HCT116 (cell line): ENCODE results near the gene GNG4. TPM values are rescaled to one million over a fixed set of nuclear protein-coding genes. Genes with fewer than 3 reads are reported as not detected.

Experiments used
- ATAC-seq: fragments of 200-7000 bp; cut with Tn5 transposase; 2 replicates; pipeline ENCODE4 v1.9.1; 2020; ENCODE audit warnings: mild to moderate bottlenecking, moderate library complexity
- BruUV-seq: library from RNA; stranded (reverse); fragments of 400-500 nt; replicated peaks from 2 replicates; lab custom pipeline; 2021; lab: Mats Ljungman, UMichigan
- CTCF ChIA-PET: fragments of 300-600 bp; sonication (Branson Sonifier 250); formaldehyde crosslinking; loops from one replicate; lab custom pipeline; 2021; ENCODE audit warnings: antibody characterized with exemption; lab: Charles Lee
- POLR2A ChIA-PET: fragments of 300-600, 350-600 bp; sonication (Branson Sonifier 250); formaldehyde crosslinking; loops from one replicate; lab custom pipeline; 2021; ENCODE audit warnings: antibody characterized with exemption; lab: Charles Lee
- RAD21 ChIA-PET, 2 experiments: fragments of 300-600 bp; sonication (Branson Sonifier 250); formaldehyde crosslinking; loops; one replicate each; lab custom pipeline; 2023; ENCODE audit warnings: low total read pairs in 2 of 2; ENCODE audit not compliant: uncharacterized antibody in 2 of 2, unreplicated experiment in 2 of 2, low non-redundant PET in 1 of 2; lab: Charles Lee
- DNase-seq: peaks from one replicate; pipeline ENCODE4 v3.0.0-alpha.2; 2010; ENCODE audit warnings: low read depth, low spot score
- H2AFZ ChIP-seq: fragments of 200-600 bp; shearing (Covaris generic), sonication (generic); 2 replicates; pipeline ENCODE4 v1.6.1; 2017; ENCODE audit warnings: low read depth, mixed run types, mixed read lengths, antibody characterized with exemption, low read length; ENCODE audit not compliant: poor library complexity, severe bottlenecking
- H3K27ac ChIP-seq: 2 replicates; pipeline ENCODE4 v1.5.1; 2012; ENCODE audit warnings: low read depth, low read length
- H3K27me3 ChIP-seq: fragments of 200-600 bp; sonication (generic); 2 replicates; pipeline ENCODE4 v1.6.1; 2016; ENCODE audit warnings: mixed run types, low read length, mixed read lengths; ENCODE audit not compliant: insufficient read depth
- H3K36me3 ChIP-seq, 2 experiments: fragments of 200-500 bp in 1 of 2; fragments of 200-600 bp in 1 of 2; sonication (Bioruptor generic) in 1 of 2; sonication (generic) in 1 of 2; 2 replicates each; pipeline versions ENCODE4 v1.5.1 to v1.6.1; 2014 to 2016; ENCODE audit warnings: low read length in 2 of 2, inconsistent platforms in 1 of 2, mixed read lengths in 1 of 2, mixed run types in 1 of 2; ENCODE audit not compliant: insufficient read depth in 2 of 2, control insufficient read depth in 1 of 2
- H3K4me1 ChIP-seq, 2 experiments: fragments of 200-600 bp in 1 of 2; sonication (generic) in 1 of 2; 2 replicates each; pipeline versions ENCODE4 v1.5.1 to v1.6.1; 2012 to 2017; ENCODE audit warnings: low read length in 2 of 2, inconsistent platforms in 1 of 2, mild to moderate bottlenecking in 1 of 2, mixed read lengths in 1 of 2, mixed run types in 1 of 2, moderate library complexity in 1 of 2; ENCODE audit not compliant: insufficient read depth in 2 of 2, control insufficient read depth in 1 of 2
- H3K4me2 ChIP-seq: fragments of 200-600 bp; sonication (generic); 2 replicates; pipeline ENCODE4 v1.6.1; 2017; ENCODE audit warnings: mixed run types, low read length, mixed read lengths
- H3K4me3 ChIP-seq, 2 experiments: fragments of 200-600 bp in 1 of 2; sonication (generic) in 1 of 2; replicated peaks in 1 of 2; 2 replicates each; pipeline ENCODE4 v1.5.1; 2011 to 2016; ENCODE audit warnings: low read length in 2 of 2, control low read depth in 1 of 2, low read depth in 1 of 2, mild to moderate bottlenecking in 1 of 2, mixed read lengths in 1 of 2, mixed run types in 1 of 2
- H3K79me2 ChIP-seq: fragments of 200-600 bp; sonication (generic); 2 replicates; pipeline ENCODE4 v1.6.1; 2017; ENCODE audit warnings: mild to moderate bottlenecking, mixed run types, low read length, moderate library complexity, mixed read lengths; ENCODE audit not compliant: insufficient read depth
- H3K9ac ChIP-seq: fragments of 200-600 bp; sonication (generic); 2 replicates; pipeline ENCODE4 v1.6.1; 2016; ENCODE audit warnings: low read length, mixed read lengths
- H3K9me2 ChIP-seq: fragments of 200-600 bp; sonication (generic), shearing (Covaris generic); 2 replicates; pipeline ENCODE4 v1.6.1; 2017; ENCODE audit warnings: mixed run types, mild to moderate bottlenecking, moderate library complexity; ENCODE audit not compliant: insufficient read depth
- H3K9me3 ChIP-seq, 2 experiments: fragments of 200-500 bp in 1 of 2; fragments of 200-600 bp in 1 of 2; sonication (Bioruptor generic) in 1 of 2; sonication (generic) in 1 of 2; 2 replicates each; pipeline ENCODE4 v1.6.1; 2014 to 2017; ENCODE audit warnings: low read length in 2 of 2, mixed read lengths in 2 of 2, inconsistent platforms in 1 of 2, low read depth in 1 of 2, mild to moderate bottlenecking in 1 of 2, mixed run types in 1 of 2, moderate library complexity in 1 of 2; ENCODE audit not compliant: control insufficient read depth in 1 of 2, insufficient read depth in 1 of 2
- H4K20me1 ChIP-seq: fragments of 200-600 bp; sonication (generic), shearing (Covaris generic); 2 replicates; pipeline ENCODE4 v1.6.1; 2017; ENCODE audit warnings: mixed run types, mild to moderate bottlenecking, moderate library complexity; ENCODE audit not compliant: insufficient read depth
- CEBPB ChIP-seq: IDR thresholded peaks from 2 replicates; pipeline ENCODE4 v1.6.1; 2012; ENCODE audit warnings: low read depth
- EGR1 ChIP-seq: IDR thresholded peaks from 2 replicates; pipeline ENCODE4 v1.6.1; 2012; ENCODE audit warnings: low read depth
- ELF1 ChIP-seq: IDR thresholded peaks from 2 replicates; pipeline ENCODE4 v1.6.1; 2012; ENCODE audit warnings: low read depth, borderline replicate concordance
- EZH2 ChIP-seq: fragments of 200-600 bp; sonication (generic); IDR thresholded peaks from 2 replicates; pipeline ENCODE4 v1.6.1; 2017; ENCODE audit warnings: antibody characterized with exemption, mixed run types
- EZH2phosphoT487 ChIP-seq: fragments of 200-600 bp; IDR thresholded peaks from 2 replicates; pipeline ENCODE4 v1.6.1; 2018; ENCODE audit warnings: antibody characterized with exemption, borderline replicate concordance
- FOSL1 ChIP-seq: IDR thresholded peaks from 2 replicates; pipeline ENCODE4 v1.6.1; 2012; ENCODE audit warnings: low read depth
- JUND ChIP-seq: IDR thresholded peaks from 2 replicates; pipeline ENCODE4 v1.6.1; 2012
- POLR2A ChIP-seq: IDR thresholded peaks from 2 replicates; pipeline ENCODE4 v1.7.0; 2011; ENCODE audit warnings: borderline replicate concordance; ENCODE audit not compliant: insufficient read depth, insufficient read length; ENCODE audit errors: extremely low read depth
- POLR2AphosphoS5 ChIP-seq: IDR thresholded peaks from 2 replicates; pipeline ENCODE4 v1.6.1; 2011; ENCODE audit warnings: mild to moderate bottlenecking, low read depth, low read length, moderate library complexity
- RAD21 ChIP-seq: IDR thresholded peaks from 2 replicates; pipeline ENCODE4 v1.6.1; 2012; ENCODE audit warnings: low read depth, mild to moderate bottlenecking
- SIN3A ChIP-seq: IDR thresholded peaks from 2 replicates; pipeline ENCODE4 v1.6.1; 2012; ENCODE audit warnings: low read depth
- SP1 ChIP-seq: IDR thresholded peaks from 2 replicates; pipeline ENCODE4 v1.6.1; 2012; ENCODE audit warnings: low read depth
- SRF ChIP-seq: IDR thresholded peaks from 2 replicates; pipeline ENCODE4 v1.6.1; 2012; ENCODE audit warnings: low read depth
- TCF7L2 ChIP-seq: IDR thresholded peaks from 2 replicates; pipeline ENCODE4 v1.7.0; 2011; ENCODE audit warnings: borderline replicate concordance, inconsistent platforms; ENCODE audit not compliant: insufficient read depth, insufficient read length; ENCODE audit errors: extremely low read depth
- ZFX ChIP-seq: fragments of 450-650 bp; IDR thresholded peaks from 2 replicates; pipeline ENCODE4 v1.6.1; 2017
- intact Hi-C: fragments of 100-400 bp; cut with micrococcal nuclease; formaldehyde crosslinking; loops from 2 replicates; pipeline ENCODE4 v1.10.0; 2022
- total RNA-seq: library from RNA; stranded (reverse); gene quantifications from one replicate; pipeline ENCODE4 v1.2.1, GENCODE V29; 2021; ENCODE audit not compliant: unreplicated experiment
- TF ChIP-seq, protein P1 (sequence below), 3 experiments: fragments of 200-600 bp in 1 of 3; sonication (generic) in 1 of 3; IDR thresholded peaks in 2 of 3; conservative IDR thresholded peaks in 1 of 3; 2 replicates each; pipeline ENCODE4 v1.5.1; 2012 to 2017; ENCODE audit warnings: low read depth in 2 of 3, low read length in 2 of 3, antibody characterized with exemption in 1 of 3, borderline replicate concordance in 1 of 3, control low read depth in 1 of 3, mild to moderate bottlenecking in 1 of 3, mixed read lengths in 1 of 3, mixed run types in 1 of 3, moderate library complexity in 1 of 3; ENCODE audit not compliant: insufficient read depth in 1 of 3
- TF ChIP-seq, protein P2 (sequence below): IDR thresholded peaks from 2 replicates; pipeline ENCODE4 v1.6.1; 2012
- TF ChIP-seq, protein P3 (sequence below): IDR thresholded peaks from 2 replicates; pipeline ENCODE4 v1.6.1; 2012; ENCODE audit warnings: low read depth
- TF ChIP-seq, protein P4 (sequence below): IDR thresholded peaks from 2 replicates; pipeline ENCODE4 v1.6.1; 2011; ENCODE audit warnings: mild to moderate bottlenecking, low read length, moderate library complexity; ENCODE audit not compliant: insufficient replicate concordance; ENCODE audit errors: extremely low read depth
- TF ChIP-seq, protein P5 (sequence below): IDR thresholded peaks from 2 replicates; pipeline ENCODE4 v1.6.1; 2012

GNG4 gene
- total RNA-seq, 1 experiment from 2014 or later = 10.6 TPM

DNA sequence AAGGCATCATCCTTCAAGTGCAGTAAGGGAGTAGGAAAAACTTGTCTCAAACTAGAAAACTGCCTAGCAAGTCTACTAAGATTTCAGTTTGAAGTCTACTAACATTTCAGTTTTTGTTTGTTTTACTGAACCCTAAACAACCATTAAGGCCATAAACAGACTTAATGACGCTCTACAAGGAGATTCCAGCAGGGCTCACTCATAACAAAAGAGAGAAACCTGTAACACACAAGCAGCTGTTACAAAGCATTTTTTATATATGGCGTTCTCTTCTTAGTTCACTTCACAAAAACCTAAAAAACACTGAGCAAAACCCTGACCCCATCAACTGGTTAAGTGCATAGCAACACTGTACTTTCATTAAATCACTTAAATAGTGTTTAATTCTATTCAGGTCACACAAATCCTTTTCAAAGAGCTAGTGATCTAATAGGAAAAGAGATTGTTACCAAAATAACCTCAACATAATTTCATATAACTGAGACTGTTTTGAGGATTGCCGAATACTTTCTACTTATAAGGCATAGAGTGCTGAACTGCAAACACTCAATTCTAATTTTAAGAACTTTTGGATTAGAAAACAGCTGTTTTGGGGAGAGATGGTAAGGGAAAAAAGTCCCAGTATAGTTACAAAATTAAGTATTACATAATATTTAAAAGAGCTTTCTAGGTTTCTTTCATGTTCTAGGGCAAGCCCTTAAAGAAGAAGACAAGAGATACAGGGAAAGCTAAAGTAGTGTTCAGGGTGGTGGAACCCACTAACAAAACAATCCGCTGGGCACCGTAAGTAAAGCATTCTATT lies 146.8 kb downstream of the GNG4 start:
- CTCF ChIA-PET = interaction anchor here (1.0 kb wide), 1 partner anchor 11 kb away, joined by 3 read pairs; no protein-coding TSS in a partner anchor
- Histone ChIP-seq H4K20me1 (peaks cover 6% of the 10 kb centered on the region; the same call in 1 of the 2 replicates), H3K36me3 (no peaks in the 10 kb centered on the region), H3K79me2 (peaks cover 59% of the 10 kb centered on the region), H3K27ac (peak overlapping the region; percentile 99; the same call in 1 of the 2 replicates), H3K9ac (peak overlapping the region; percentile 99), H3K4me3 (peak overlapping the region; percentile 75 to 80), H3K9me2 (no peaks in the 10 kb centered on the region), H3K4me1 (peaks cover 10 to 38% of the 10 kb centered on the region in 2 experiments; a peak in 3 of 4 replicates), H3K4me2 (peak overlapping the region; percentile 84), H3K9me3 (no peaks in the 10 kb centered on the region), H2AFZ (no peak overlapping the region), H3K27me3 (no peaks in the 10 kb centered on the region)
- intact Hi-C loops = no loop called here
- POLR2A ChIA-PET = interaction anchor here (0.9 kb wide), 1 partner anchor 12 kb away, joined by 3 read pairs; no protein-coding TSS in a partner anchor
- no peak for DNase-seq
- no TSS peak for BruUV-seq
- TF ChIP-seq EZH2phosphoT487 = no peak
- TF ChIP-seq EGR1 = no peak
- no peak for TF ChIP-seq SRF
- TF ChIP-seq, protein P1, sequence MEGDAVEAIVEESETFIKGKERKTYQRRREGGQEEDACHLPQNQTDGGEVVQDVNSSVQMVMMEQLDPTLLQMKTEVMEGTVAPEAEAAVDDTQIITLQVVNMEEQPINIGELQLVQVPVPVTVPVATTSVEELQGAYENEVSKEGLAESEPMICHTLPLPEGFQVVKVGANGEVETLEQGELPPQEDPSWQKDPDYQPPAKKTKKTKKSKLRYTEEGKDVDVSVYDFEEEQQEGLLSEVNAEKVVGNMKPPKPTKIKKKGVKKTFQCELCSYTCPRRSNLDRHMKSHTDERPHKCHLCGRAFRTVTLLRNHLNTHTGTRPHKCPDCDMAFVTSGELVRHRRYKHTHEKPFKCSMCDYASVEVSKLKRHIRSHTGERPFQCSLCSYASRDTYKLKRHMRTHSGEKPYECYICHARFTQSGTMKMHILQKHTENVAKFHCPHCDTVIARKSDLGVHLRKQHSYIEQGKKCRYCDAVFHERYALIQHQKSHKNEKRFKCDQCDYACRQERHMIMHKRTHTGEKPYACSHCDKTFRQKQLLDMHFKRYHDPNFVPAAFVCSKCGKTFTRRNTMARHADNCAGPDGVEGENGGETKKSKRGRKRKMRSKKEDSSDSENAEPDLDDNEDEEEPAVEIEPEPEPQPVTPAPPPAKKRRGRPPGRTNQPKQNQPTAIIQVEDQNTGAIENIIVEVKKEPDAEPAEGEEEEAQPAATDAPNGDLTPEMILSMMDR (IDR thresholded peaks at IDR 0.05 in 2 of 3, conservative IDR thresholded peaks at IDR 0.05 in 1 of 3; ENCODE audit: borderline replicate concordance in 1 of 3, insufficient read depth in 1 of 3, low read depth in 2 of 3, low read length in 2 of 3) = no peak
- TF ChIP-seq CEBPB = no peak
- TF ChIP-seq POLR2A = no peak
- TF ChIP-seq, protein P2, sequence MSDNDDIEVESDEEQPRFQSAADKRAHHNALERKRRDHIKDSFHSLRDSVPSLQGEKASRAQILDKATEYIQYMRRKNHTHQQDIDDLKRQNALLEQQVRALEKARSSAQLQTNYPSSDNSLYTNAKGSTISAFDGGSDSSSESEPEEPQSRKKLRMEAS = no peak
- TF ChIP-seq ELF1 = no peak
- TF ChIP-seq, protein P3, sequence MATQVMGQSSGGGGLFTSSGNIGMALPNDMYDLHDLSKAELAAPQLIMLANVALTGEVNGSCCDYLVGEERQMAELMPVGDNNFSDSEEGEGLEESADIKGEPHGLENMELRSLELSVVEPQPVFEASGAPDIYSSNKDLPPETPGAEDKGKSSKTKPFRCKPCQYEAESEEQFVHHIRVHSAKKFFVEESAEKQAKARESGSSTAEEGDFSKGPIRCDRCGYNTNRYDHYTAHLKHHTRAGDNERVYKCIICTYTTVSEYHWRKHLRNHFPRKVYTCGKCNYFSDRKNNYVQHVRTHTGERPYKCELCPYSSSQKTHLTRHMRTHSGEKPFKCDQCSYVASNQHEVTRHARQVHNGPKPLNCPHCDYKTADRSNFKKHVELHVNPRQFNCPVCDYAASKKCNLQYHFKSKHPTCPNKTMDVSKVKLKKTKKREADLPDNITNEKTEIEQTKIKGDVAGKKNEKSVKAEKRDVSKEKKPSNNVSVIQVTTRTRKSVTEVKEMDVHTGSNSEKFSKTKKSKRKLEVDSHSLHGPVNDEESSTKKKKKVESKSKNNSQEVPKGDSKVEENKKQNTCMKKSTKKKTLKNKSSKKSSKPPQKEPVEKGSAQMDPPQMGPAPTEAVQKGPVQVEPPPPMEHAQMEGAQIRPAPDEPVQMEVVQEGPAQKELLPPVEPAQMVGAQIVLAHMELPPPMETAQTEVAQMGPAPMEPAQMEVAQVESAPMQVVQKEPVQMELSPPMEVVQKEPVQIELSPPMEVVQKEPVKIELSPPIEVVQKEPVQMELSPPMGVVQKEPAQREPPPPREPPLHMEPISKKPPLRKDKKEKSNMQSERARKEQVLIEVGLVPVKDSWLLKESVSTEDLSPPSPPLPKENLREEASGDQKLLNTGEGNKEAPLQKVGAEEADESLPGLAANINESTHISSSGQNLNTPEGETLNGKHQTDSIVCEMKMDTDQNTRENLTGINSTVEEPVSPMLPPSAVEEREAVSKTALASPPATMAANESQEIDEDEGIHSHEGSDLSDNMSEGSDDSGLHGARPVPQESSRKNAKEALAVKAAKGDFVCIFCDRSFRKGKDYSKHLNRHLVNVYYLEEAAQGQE = no peak
- no peak for TF ChIP-seq POLR2AphosphoS5
- no peak for TF ChIP-seq JUND
- no peak for TF ChIP-seq ZFX
- no peak for TF ChIP-seq RAD21
- TF ChIP-seq FOSL1 = no peak
- no peak for TF ChIP-seq EZH2
- TF ChIP-seq, protein P4, sequence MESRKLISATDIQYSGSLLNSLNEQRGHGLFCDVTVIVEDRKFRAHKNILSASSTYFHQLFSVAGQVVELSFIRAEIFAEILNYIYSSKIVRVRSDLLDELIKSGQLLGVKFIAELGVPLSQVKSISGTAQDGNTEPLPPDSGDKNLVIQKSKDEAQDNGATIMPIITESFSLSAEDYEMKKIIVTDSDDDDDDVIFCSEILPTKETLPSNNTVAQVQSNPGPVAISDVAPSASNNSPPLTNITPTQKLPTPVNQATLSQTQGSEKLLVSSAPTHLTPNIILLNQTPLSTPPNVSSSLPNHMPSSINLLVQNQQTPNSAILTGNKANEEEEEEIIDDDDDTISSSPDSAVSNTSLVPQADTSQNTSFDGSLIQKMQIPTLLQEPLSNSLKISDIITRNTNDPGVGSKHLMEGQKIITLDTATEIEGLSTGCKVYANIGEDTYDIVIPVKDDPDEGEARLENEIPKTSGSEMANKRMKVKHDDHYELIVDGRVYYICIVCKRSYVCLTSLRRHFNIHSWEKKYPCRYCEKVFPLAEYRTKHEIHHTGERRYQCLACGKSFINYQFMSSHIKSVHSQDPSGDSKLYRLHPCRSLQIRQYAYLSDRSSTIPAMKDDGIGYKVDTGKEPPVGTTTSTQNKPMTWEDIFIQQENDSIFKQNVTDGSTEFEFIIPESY = no peak
- TF ChIP-seq, protein P5, sequence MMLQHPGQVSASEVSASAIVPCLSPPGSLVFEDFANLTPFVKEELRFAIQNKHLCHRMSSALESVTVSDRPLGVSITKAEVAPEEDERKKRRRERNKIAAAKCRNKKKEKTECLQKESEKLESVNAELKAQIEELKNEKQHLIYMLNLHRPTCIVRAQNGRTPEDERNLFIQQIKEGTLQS = no peak
- no peak for TF ChIP-seq SIN3A
- no peak for TF ChIP-seq SP1
- TF ChIP-seq TCF7L2 = no peak
- RAD21 ChIA-PET = no interaction called here
- ATAC-seq = no peak
